Measurements from ENCODE around the gene SLC38A2.

Gene SLC38A2

DNA sequence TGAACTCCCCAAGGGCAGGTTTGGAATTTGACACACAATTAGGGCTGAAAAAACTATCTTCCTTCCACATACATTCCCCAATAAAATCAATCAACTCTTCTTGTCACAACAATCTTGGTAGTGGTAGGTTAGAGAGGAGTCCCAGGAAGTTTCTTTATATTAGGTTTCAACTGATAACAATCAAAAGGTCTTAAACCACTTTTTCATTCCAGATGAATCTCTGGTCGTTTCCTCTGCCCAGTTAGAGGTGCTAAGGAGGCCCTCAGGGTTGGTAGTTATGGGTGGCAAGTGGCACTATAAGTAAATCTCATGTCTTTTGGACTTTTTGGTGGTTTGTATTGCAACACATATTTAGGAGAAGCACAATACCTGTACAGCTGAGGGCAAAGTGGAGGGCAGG lies 1.7 kb upstream of the SLC38A2 start:
- DNase-seq (ENCODE audit: low read depth) = no peak

DNA sequence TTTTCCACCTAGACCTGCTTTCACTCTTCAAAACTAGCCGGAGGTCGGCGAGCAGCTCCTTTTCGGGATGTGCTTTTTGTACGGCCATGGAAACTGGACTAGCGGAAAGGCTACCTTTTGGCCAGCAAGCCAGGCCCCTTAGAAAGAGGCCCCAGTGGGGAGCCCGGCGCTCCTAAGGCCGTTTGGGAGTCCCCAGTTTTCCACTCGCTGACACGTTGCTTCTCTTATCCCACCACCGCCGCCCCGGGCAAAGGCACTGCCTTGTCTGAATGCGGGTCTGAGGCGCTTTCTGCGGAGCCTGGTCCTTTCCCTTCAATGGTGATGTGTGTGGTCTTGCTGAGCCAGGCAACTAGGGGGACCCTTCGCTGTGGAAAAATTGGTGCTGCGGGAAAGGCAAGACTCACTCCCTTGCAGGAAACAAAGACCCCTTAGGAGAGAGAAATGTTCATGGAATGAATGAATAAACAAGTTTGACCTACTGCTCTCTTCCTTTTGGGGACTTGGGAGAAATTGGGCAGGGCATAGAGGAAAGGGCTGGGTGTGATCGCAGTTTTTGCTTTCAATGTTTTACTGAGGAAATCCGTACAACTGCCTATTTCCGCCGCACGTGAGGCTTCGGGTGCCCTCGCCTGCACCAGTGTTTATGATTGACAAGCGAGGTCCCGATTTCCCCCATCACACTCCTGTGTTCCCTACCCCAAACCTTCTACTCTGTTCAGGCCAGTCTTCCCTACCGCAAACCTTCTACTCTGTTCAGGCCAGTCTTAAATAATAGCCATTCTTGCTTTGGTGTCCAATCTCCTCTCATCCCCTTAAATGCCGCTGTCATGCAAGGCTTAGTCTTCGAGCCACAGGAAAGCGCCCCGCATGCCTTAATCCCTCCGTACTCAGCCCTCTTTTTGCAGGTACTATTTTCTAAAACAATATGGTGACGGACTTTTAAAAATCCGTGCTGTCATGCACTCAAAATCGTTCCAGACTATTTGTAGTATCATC lies 1.0 kb upstream of the SLC38A2 start:
- peak; percentile 14 for DNase-seq (ENCODE audit: low read depth)

DNA sequence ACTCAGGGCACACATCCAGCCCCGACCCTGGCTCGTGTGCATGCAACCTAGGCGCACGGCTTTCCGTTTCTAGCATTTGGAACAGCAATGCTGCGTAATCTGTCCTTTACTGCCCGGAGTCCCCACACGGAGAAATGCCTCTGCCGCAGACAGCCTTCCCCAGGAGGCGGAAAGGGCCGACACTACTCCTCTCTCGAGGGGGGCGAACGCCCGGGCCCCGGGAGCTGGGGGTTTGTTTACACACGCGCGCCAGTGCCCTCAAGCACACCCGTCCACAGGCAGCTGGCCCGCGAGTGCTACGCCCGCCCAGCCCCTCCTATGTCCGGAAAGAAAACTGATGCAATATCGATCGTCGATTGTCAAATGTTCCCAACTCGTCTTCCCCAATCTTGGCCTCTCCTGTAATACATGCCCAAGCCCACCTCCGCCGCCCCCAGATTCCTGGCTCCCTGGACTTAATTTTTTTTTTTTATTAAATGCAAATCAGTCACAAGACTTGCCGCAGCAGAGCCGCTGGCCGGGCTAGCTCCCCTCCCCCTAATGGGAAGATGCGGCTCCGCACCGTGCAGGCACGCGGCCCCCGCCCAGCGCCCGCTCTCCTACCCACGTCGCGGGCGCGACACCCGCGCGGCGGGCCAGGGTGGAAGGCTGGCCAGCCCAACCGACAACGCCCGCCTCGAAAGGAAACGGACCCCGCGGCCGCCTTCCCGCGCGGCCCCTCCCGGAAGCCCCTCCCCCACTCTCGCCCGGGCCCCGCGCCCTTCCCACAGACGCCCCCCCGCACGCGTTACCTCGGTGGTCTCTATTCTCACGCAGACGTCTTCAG lies 642 bp downstream of the SLC38A2 start:
- DNase-seq (ENCODE audit: low read depth) = peak; percentile 20

DNA sequence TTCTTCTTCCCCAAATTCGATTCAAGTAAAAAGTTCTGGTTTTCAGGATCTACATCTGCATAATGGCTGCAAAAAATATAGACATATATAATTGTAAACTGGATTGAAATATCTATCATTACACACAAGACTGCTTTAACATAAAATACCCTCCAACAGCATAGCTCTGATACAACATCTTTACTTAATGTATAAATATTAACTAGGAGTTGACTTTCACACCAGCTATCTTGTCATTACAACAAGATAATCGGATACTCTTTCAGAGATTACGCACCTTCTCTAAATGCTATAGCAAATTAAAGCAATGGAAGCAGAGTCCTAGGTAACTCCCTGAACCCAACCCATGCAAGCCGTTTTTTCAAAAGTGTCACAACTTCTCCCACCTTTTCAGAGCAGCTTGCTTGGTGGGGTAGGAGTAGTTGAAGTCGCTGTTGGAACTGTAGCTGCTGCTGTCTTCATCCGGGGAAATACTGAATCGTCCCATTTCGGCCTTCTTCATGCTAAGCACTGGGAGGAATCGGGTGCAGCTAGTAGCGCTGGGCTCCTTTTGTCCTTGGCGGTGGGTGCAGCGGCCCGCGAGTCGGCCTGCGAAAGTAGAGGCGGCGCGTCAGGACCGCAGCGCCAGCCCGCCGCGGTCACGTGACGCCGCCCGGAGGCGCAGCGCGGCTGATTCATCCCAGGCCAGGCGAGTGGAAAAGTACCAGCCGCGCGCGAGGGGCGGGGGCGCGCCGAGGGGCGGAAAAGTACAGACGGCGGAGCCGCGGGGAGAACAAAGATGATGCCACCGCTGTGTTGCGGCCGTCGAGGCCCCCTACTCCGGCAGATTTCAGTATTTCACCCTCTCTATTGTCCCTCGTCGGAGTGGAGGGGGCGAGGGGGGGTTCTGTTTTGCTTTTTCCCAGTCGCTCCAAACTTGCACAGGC lies 1.5 kb downstream of the SLC38A2 start:
- DNase-seq (ENCODE audit: low read depth) = peak; percentile 87

DNA sequence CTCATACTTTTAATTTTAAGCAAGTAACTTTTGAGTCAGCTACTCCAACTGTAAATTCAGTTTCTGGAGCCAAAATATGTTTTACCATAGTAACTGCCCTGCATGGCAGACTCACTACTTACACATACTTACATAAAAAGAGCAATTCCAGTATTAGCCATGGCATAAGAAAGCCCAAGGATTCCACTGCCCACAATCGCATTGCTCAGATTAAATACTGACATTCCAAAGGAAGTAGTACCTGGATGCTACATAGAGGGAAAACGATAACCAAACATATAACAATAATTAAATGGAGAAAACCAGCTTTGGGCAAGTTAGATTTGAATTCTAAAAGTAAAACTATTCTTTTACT lies 2.2 kb downstream of the SLC38A2 start:
- no peak for DNase-seq (ENCODE audit: low read depth)

DNA sequence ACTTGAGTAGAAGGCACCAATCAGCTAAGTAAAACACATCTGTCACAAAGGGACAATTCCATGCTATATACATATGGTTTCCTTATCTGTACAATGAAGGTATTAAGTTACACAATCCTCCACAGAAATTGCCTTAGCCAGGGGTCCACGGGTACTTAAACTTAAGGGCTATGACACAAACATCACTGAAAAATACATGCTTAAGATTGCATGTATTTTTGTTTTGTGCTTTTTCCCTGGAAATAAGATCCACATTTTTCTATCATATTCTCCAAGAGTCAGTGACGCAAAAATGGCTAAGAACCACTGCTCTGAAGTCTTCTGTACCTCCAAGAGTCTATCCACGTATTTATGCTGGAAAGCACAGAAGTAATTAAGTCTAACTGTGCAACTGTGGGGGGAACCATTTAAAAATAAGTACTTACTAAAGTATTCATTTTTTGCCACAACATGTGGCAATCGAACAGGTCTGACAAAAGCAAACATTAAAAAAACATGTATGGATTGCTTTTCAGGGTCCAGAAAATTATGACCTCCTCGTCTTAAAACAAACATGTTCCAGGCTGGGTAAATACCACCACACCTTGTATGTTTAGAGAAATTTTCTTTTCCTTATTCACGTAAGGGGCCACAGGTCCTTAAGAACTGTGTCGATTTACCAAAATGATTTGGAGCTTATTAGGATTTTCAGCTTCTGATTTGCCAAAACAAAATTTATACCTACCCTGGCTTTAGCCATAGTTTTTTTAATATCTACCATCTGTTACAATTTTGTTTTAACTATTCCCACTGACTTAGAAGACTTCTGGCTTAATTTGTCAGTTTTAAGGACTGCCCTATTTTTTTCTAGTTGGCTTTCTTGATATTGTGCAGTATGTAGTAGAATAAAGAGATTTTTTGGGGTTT lies 2.8 kb downstream of the SLC38A2 start:
- no peak for DNase-seq (ENCODE audit: low read depth)

DNA sequence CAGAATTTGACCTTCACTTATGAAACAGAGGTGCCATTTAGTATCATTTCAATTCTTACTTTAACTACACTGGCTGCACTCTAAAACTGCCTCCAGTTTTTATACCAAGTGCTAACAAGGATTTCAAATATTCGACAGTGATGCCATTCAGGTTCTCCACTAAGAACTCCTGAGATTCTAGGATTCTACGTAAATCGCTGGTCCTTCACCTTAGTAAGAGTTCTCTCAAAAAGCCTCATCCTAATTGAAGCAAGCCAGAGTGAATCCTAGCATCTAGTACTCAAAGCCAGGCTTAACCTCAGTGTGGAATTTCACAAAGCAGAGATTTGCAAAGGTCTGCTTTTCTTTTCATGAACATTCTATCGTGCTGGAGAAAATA lies 3.5 kb downstream of the SLC38A2 start:
- DNase-seq (ENCODE audit: low read depth) = no peak

DNA sequence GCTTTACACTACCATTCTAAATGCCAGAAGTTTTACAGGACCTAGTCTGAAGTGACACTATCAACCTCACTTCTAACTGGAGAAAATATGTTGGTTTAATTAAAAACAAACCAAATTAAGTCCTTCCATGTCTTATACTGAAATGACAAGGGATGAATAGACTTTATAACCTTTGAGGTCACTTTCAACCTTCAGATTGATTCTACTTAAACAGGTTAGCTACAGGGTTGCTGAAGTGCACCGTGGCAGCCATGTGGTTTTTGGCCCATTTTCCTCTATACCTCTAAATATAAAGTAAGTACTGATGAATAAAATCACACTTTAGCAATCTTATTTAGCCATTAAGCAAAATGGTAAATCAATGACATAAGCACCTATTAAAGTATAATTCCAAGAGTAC lies 3.9 kb downstream of the SLC38A2 start:
- DNase-seq (ENCODE audit: low read depth) = no peak

DNA sequence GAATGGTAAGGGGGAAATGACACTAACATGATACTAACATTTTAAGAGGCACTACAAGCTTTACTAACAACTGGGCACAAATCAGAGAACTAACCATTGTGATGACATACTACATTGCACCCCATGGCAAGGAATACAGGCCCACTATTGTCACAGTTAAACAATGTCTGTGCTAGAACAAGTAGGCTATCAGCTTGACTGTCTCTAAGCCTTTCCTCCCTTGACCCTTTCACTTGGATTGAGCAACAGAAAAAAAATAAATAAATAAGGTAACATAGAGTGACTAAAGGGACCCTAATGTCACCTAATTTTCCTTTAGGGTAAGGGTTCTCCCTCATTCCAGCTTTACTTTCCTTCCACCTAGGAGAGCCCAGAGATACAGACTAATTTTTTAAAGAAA lies 4.4 kb downstream of the SLC38A2 start:
- DNase-seq (ENCODE audit: low read depth) = no peak

DNA sequence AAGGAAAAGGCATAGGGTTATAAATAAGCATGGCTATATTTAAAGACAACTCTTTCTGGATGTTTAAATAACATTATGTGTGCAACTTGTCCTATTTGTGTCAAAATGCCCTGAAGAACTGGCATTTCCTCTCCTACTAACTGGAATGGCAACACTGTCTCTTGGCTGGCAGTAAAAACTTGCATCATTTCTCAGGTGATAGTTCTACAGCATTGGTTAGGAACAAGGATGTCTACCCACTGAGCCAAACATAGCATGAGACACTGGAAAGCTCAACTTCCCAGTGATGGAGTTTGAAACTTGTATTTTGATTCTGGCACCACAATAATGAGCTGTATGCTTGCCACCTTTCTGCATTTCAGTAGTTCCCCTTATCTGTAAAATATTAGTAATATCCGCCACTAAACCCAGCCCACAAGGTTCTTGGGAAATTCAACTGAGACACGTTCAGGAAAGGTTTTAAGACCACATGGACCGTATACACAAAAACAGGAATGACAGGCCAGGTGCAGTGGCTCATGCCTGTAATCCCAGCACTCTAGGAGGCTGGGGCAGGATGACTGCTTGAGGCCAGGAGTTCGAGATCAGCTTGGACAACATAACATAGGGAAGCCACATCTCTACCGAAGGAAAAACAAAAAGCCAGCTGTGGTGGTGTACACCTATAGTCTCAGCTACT lies 5.1 kb downstream of the SLC38A2 start:
- DNase-seq (ENCODE audit: low read depth) = no peak

DNA sequence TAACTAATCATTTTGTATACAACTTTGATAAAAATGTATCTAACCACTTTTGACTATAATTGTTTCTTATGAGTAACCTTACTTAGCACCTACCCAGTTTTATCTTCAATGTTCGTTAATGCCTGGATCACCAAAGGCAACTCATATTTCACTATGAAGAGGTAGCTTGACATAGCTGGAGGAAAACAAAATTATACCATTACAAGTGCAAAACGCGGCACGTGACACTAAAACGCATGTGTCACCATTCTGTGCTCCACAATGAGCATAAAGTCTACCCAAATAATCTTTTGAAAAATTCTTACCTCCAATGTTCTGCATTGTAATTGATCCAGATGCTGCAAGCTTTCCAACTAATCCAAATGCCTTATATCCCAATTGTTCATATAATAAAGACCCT lies 5.8 kb downstream of the SLC38A2 start:
- no peak for DNase-seq (ENCODE audit: low read depth)

DNA sequence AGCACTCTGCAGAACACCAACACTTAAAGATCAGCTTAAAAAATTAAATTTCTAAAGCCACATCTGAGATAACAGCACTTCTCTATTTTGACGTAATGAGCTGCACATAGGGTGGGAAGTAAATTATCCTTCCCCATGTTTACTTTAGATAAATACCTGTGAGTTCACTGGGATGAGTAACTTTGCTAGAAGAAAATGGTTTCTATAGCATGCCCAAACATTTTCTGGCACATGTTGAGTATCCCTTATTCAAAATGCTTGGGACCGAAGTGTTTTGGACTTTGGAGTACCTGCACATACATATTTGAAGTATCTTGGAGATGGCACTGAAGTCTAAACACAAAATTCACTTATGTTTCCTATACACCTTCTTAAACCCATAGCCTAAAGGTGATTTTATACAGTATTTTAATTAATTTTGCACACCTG lies 6.6 kb downstream of the SLC38A2 start:
- DNase-seq (ENCODE audit: low read depth) = no peak

DNA sequence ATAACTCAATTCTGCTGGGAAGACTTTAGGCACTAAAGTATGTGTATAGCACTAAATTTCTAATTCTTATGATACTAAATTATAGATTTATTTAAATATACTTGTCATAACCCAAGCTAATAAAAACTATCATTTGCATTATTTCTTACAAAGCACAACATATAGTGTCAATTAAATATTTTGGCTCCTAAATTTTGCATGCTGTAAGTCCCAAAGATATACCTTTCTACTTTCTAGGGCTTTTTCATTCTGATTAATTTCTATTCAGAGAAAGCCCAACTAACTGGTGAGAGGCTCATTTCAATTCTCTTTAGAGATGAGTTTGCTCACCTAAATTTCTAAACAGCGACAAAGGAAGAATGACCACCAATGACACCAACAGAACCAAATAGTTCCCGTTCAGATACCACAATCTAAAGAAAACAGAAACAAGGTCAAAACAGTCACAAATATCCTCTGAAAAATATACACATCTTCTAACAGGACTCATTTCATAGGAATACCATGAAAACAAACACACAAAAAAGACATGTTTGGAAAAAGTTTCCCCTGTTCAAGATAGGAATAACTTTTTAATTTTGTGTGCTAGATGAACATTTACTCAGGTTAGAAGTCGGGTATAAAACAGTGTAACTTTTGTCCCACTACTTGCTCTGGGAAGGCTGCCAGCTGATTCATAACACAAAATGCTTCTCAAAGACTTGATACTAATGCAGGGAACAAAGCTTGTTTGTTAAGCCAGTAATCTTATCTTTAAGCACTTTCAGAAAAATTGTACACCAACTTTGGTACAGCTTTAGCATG lies 7.6 kb downstream of the SLC38A2 start:
- no peak for DNase-seq (ENCODE audit: low read depth)

DNA sequence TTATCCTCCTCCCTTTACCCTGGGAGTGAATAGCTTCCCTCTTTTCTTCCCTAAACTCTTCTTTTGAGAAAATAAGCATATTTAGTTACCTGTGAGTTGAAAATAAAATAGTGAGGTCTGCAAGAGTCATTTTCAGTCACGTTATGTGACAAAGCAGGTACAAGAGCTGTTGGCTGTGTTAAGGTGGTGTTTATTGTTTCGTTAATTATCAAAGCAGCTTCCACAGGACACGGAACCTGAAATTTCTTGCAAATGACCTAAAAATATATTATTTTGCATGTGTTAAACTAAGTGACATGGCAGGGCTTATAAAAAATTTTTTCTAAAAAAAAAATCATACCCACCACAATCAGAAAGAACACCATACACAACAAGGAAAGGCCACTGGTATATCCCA lies 8.3 kb downstream of the SLC38A2 start:
- DNase-seq (ENCODE audit: low read depth) = no peak

DNA sequence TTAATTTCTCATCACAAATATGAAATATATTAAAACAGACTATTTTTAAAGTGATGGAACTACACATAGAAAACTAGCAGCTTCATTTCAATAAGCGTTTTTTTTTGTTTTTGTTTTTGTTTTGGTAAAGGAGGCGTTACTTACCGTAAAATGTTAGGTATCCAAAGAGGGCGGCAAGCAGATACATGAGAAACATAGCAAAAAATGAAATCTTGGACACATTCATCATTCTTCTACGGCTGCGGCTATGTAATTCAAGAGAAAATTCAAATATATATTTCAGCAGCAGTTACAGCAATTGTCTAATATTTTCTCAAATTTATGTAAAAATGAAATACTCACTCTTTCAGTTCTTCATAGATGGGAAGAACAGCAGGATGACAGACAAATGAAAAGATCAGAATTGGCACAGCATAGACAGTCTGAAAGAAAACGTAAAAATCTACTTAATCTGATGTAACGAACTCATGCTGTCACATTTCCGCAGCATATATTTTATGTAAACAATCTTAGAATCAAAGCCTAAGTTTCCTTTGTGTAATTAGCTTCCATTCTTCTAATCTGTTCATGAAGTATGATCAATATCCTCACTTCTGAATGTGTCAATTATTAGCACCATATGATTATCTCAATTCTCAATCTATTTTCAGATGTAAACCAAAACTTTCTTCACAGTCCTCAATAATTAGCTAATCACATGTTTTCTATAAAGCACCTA lies 8.8 kb downstream of the SLC38A2 start:
- no peak for DNase-seq (ENCODE audit: low read depth)

DNA sequence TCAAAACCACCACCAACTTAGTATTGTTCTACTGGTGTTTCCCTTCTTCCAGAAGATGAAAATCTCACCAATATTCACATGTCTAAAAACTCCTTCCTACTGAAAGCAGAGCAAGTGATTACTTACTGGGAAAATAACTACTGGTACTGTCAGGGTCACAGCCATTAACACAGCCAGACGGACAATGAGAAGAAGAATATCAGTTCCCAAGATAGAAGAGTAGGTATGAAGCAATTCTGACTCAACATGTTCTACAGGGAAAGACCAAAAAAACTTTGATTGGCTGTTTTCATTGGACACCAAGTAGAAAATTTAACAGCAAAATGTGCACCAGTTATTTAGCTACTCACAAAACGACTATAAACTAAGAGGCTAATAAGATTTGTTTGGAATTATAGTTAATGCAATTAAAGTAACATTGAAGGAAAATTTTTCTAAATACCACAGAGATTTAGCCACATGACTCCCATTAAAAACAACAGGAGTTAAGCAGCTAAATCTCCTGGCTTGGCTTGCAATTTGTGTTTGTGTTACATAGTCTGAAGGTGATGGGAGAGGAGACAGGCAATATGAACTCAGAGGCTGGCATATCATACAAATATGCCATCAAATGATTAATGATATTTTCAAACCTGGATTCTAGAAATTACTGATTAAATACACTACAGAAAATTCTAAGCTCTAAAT lies 9.5 kb downstream of the SLC38A2 start:
- no peak for DNase-seq (ENCODE audit: low read depth)

DNA sequence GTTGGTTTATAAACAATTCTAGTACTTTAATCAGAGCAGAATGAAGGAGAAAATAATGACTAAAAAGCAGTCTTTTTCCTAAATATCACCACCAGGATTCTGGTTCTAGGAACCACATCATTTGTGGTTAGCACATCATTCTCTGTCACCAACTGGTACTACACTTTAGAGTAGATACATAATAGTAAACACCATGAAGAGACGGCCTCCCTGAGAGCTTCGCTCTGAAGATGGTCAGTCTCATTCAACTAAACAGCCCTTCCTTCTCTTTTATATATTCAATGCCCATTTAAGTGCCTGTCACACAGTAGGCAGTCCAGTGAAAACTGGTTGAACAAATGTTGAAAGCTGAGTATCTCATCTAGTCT lies 10.9 kb downstream of the SLC38A2 start:
- DNase-seq (ENCODE audit: low read depth) = no peak

DNA sequence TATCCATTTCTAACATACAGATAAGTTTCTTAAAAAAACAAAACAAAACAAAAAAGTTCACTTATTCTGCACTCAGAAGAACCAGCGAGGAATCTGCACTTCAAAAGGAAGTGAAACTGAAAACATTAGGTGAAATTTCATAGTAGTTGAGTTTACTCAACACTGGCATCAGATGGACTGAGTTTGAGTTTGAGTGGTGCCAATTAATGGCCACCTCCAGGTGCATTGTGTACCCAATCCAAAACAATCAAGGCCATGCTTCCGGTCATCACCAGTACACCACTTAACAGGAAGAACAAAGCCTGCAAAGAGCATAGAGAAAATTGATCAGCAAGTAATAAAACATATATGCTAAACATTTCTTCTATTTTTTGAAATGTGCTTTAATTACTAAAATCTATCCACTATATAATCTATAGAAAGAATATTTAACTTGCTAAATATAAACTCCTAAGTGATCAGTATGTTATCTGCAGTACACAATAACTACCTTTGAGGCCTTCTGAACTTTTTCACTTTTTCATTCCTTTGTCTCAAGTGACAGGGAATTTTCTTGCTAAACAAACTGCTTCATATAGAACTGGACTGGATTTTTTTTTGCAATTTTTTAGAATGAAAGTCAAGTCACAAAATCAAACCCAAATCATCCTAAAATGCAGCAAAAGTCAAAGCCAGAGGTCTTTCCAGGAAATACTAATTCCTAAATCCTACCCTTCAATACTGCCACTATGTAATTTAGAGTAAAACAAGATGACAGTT lies 11.5 kb downstream of the SLC38A2 start:
- no peak for DNase-seq (ENCODE audit: low read depth)

Measured in stimulated activated CD8-positive, alpha-beta memory T cell treated with anti-CD3 and anti-CD28 coated beads, Interleukin-15, amount 100 ng/mL, for 1 hour (primary cell).